Activated T-helper 1 cell treated with anti-CD3 and anti-CD28 coated beads, Interleukin-2, amount 50 U/mL, for 16 hours (primary cell): ENCODE measurements around the gene CUX1.

ENCODE experiments used
- DNase-seq, 2 donors: peaks; one replicate each; pipeline ENCODE4 v3.0.0-alpha.2; 2020; ENCODE audit warnings: low read depth in 1 of 2, low spot score in 1 of 2

CUX1 gene

GRCh38 chr7:102093599-102094315 lies 276.3 kb downstream of the CUX1 start:
- DNase-seq, result no peak

GRCh38 chr7:102094316-102094650 lies 276.9 kb downstream of the CUX1 start:
- no peak for DNase-seq

GRCh38 chr7:102095321-102096011 lies 278.0 kb downstream of the CUX1 start:
- no peak for DNase-seq

- DNase-seq, result no peak
Measured at GRCh38 chr7:102096012-102096332, 278.5 kb downstream of the CUX1 start.

- DNase-seq, result no peak
Measured at GRCh38 chr7:102096706-102097427, 279.4 kb downstream of the CUX1 start.

- DNase-seq, result no peak
Measured at GRCh38 chr7:102097601-102098161, 280.3 kb downstream of the CUX1 start.

GRCh38 chr7:102098986-102099385 lies 281.6 kb downstream of the CUX1 start:
- DNase-seq, result no peak

- no peak for DNase-seq
Measured at GRCh38 chr7:102099474-102099873, 282.0 kb downstream of the CUX1 start.

- no peak for DNase-seq
Measured at GRCh38 chr7:102101111-102101551, 283.7 kb downstream of the CUX1 start.

- DNase-seq, result no peak
Measured at GRCh38 chr7:102101926-102102325, 284.5 kb downstream of the CUX1 start.

- DNase-seq, result no peak
Measured at GRCh38 chr7:102103027-102103372, 285.6 kb downstream of the CUX1 start.

- no peak for DNase-seq
Measured at GRCh38 chr7:102104245-102104644, 286.8 kb downstream of the CUX1 start.

- DNase-seq, result no peak
Measured at GRCh38 chr7:102106625-102107024, 289.2 kb downstream of the CUX1 start.

- no peak for DNase-seq
Measured at GRCh38 chr7:102107474-102108104, 290.2 kb downstream of the CUX1 start.

GRCh38 chr7:102111061-102112041 lies 293.9 kb downstream of the CUX1 start:
- DNase-seq, result no peak

- DNase-seq, result no peak
Measured at GRCh38 chr7:102115181-102115580, 297.8 kb downstream of the CUX1 start.

GRCh38 chr7:102115931-102116330 lies 298.5 kb downstream of the CUX1 start:
- DNase-seq, result no peak

GRCh38 chr7:102117743-102118142 lies 300.3 kb downstream of the CUX1 start:
- no peak for DNase-seq

GRCh38 chr7:102119213-102119651 lies 301.8 kb downstream of the CUX1 start:
- DNase-seq, result no peak

GRCh38 chr7:102119925-102120324 lies 302.5 kb downstream of the CUX1 start:
- no peak for DNase-seq
